T-cell (primary cell): ENCODE results near the gene MMP21. TPM values are rescaled to one million over a fixed set of nuclear protein-coding genes. Genes with fewer than 3 reads are reported as not detected.

ENCODE experiments used
- ATAC-seq, 4 experiments: fragments of 200-7000 bp in 3 of 4; fragments of 150-1000 bp in 1 of 4; cut with Tn5 transposase; replicated peaks in 1 of 4; 1 replicate in 3 of 4; 2 replicates in 1 of 4; pipeline ENCODE4 v1.10.0; 2021; ENCODE audit warnings: moderate library complexity in 3 of 4, mild to moderate bottlenecking in 2 of 4, moderate number of reproducible peaks in 1 of 4
- CTCF ChIA-PET, 2 donors: fragments of 300-600 bp; sonication (Branson Sonifier 250); formaldehyde crosslinking; loops; one replicate each; lab custom pipeline; 2022; ENCODE audit warnings: antibody characterized with exemption in 2 of 2; lab: Charles Lee
- POLR2A ChIA-PET, 2 donors: fragments of 300-600 bp; sonication (Branson Sonifier 250); formaldehyde crosslinking; loops; one replicate each; lab custom pipeline; 2022; ENCODE audit warnings: antibody characterized with exemption in 2 of 2; lab: Charles Lee
- DNase-seq, 35 experiments: peaks; one replicate each; pipeline versions ENCODE4 v3.0.0 to v3.0.0-alpha.2; 2013 to 2023
- H3K27ac ChIP-seq: one replicate; pipeline ENCODE4 v1.5.1; 2013; ENCODE audit warnings: low read length
- H3K27me3 ChIP-seq, 2 experiments: replicated peaks in 1 of 2; 1 replicate in 1 of 2; 2 replicates in 1 of 2; pipeline versions ENCODE4 v1.6.1 to v1.7.0; 2013; ENCODE audit warnings: low read length in 1 of 2, mixed read lengths in 1 of 2; ENCODE audit not compliant: control insufficient read depth in 2 of 2, insufficient read depth in 2 of 2; ENCODE audit errors: extremely low read depth in 1 of 2
- H3K36me3 ChIP-seq, 2 donors: 1 replicate in 1 of 2; 2 replicates in 1 of 2; pipeline versions ENCODE4 v1.6.1 to v1.7.0; 2013; ENCODE audit warnings: low read length in 1 of 2; ENCODE audit not compliant: control insufficient read depth in 2 of 2, insufficient read depth in 1 of 2; ENCODE audit errors: extremely low read depth in 1 of 2
- H3K4me1 ChIP-seq, 2 experiments: 1 replicate in 1 of 2; 2 replicates in 1 of 2; pipeline versions ENCODE4 v1.6.1 to v1.7.0; 2013; ENCODE audit warnings: low read length in 2 of 2, mixed read lengths in 1 of 2; ENCODE audit not compliant: insufficient read depth in 2 of 2, control insufficient read depth in 1 of 2; ENCODE audit errors: extremely low read depth in 1 of 2
- H3K4me3 ChIP-seq, 2 donors: 1 replicate in 1 of 2; 2 replicates in 1 of 2; pipeline versions ENCODE4 v1.5.1 to v1.7.0; 2013; ENCODE audit warnings: mild to moderate bottlenecking in 2 of 2, low read length in 1 of 2, moderate library complexity in 1 of 2; ENCODE audit not compliant: control insufficient read depth in 1 of 2; ENCODE audit errors: extremely low read depth in 1 of 2
- H3K9me3 ChIP-seq: 2 replicates; pipeline ENCODE4 v1.7.0; 2013
- H3K27ac Mint-ChIP-seq, 2 donors: one replicate each; pipeline ENCODE4 v1.8.0; 2020 to 2021; ENCODE audit warnings: mild to moderate bottlenecking in 2 of 2, mixed read lengths in 2 of 2
- H3K27me3 Mint-ChIP-seq, 2 donors: one replicate each; pipeline ENCODE4 v1.8.0; 2021 to 2022; ENCODE audit warnings: mixed read lengths in 2 of 2
- H3K36me3 Mint-ChIP-seq: one replicate; pipeline ENCODE4 v1.8.0; 2021; ENCODE audit warnings: mixed read lengths
- H3K4me1 Mint-ChIP-seq, 3 donors: one replicate each; pipeline ENCODE4 v1.8.0; 2020 to 2022; ENCODE audit warnings: mixed read lengths in 3 of 3, mild to moderate bottlenecking in 1 of 3
- H3K4me3 Mint-ChIP-seq, 3 donors: one replicate each; pipeline ENCODE4 v1.8.0; 2020 to 2022; ENCODE audit warnings: mild to moderate bottlenecking in 3 of 3, mixed read lengths in 3 of 3, moderate library complexity in 3 of 3
- H3K9me3 Mint-ChIP-seq, 3 donors: one replicate each; pipeline ENCODE4 v1.8.0; 2020 to 2022; ENCODE audit warnings: mixed read lengths in 3 of 3
- WGBS: methylation state at CpG from one replicate; pipeline ENCODE4 v1.1.5; 2013; ENCODE audit warnings: missing lambda C conversion rate; ENCODE audit not compliant: insufficient coverage; 5-methylcytosine and 5-hydroxymethylcytosine counted together
- total RNA-seq, 35 experiments: library from RNA in 6 of 35; stranded (reverse) in 6 of 35; fragments of 120-200 nt in 1 of 35; gene quantifications; one replicate each; pipeline versions ENCODE4 v1.2.1 to v1.2.4 and lab custom pipeline; 2013 to 2026

The MMP21 gene
- total RNA-seq, 5 donors from 2014 or later (not counting 1 experiment from before 2014, with no cell fraction given), result 0.30 to 0.49 (median 0.44) TPM

DNA sequence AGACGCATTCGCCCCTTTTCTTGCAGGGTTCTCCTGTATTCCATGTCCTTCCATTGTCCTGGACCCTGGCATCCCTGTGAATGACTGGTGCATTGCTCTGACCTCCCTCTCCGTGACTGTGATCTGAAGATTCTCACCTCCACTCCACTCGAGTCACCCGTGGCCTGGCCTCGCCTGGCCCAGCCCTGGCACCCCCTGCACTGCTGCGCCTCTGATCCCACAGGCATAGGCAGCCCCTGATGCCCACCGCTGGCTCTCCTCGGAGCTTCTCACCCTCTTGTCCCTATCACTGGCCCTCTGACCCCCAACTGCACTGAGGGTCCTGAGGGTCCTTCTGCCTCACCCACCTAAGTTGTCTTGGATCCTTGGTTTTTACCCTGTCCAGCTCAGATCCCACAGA lies 2.2 kb upstream of the MMP21 start:
- WGBS, result 82% methylated on average over 9 of the region's 9 CpGs
- Histone ChIP-seq H3K4me3 (no peak overlapping the region), H3K27ac (no peak overlapping the region), H3K4me1 (no peaks in the 10 kb centered on the region), H3K27me3 (peaks cover 0 to 15% of the 10 kb centered on the region in 2 experiments), H3K9me3 (no peaks in the 10 kb centered on the region), H3K36me3 (no peaks in the 10 kb centered on the region)
- Mint-ChIP-seq H3K36me3 (no peaks in the 10 kb centered on the region), H3K4me3 (no peak overlapping the region), H3K27me3 (peaks cover 0 to 8% of the 10 kb centered on the region in 2 donors), H3K4me1 (no peaks in the 10 kb centered on the region), H3K27ac (no peak overlapping the region), H3K9me3 (no peaks in the 10 kb centered on the region)
- POLR2A ChIA-PET, result no interaction called here
- DNase-seq (no peak), ATAC-seq (no peak)
- CTCF ChIA-PET, result no interaction called here

DNA sequence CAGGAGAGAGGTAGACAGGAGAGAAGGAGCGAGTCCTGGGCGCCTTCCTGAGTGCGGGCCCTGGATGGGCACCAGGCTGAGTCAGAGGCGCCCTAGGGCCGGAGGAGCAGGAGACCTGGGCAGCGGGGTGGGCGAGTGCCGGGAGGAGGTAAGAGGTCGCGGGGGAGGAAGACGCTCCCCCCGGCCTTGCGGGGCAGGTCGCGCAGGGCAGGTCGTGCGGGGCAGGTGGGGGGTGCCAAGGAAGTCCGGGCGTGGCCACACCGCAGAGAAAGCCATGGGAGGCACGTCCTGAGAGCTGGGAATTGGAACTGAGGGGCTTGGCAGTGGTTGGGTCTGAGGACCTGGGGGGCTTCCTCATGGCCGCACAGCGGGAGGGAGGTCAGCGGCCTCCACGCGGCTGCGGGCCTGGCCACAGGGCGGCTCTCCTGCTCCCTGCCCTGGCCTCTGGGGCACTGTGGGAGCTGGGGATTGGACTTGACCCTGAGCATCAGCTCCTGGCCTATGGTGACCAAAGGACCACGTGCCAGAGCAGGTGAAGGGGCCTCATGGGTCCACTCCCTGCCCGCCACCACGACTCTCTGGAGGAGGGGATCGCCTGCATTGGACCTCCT lies 935 bp downstream of the MMP21 start:
- H3K27ac Mint-ChIP-seq, result no peak overlapping the region
- H3K9me3 Mint-ChIP-seq, result no peaks in the 10 kb centered on the region
- no peak overlapping the region for H3K4me3 ChIP-seq
- H3K4me1 ChIP-seq, result no peaks in the 10 kb centered on the region
- H3K27ac ChIP-seq, result no peak overlapping the region
- ATAC-seq (no peak), DNase-seq (no peak)
- CTCF ChIA-PET, result no interaction called here
- 93% methylated on average over 32 of the region's 32 CpGs for WGBS
- no peaks in the 10 kb centered on the region for H3K4me1 Mint-ChIP-seq
- H3K36me3 ChIP-seq, result peaks cover 0 to 2% of the 10 kb centered on the region in 2 donors
- H3K4me3 Mint-ChIP-seq, result no peak overlapping the region
- POLR2A ChIA-PET, result no interaction called here
- H3K27me3 Mint-ChIP-seq, result peaks cover 0 to 8% of the 10 kb centered on the region in 2 donors
- H3K36me3 Mint-ChIP-seq, result no peaks in the 10 kb centered on the region
- H3K9me3 ChIP-seq, result no peaks in the 10 kb centered on the region
- H3K27me3 ChIP-seq, result peaks cover 0 to 15% of the 10 kb centered on the region in 2 experiments

DNA sequence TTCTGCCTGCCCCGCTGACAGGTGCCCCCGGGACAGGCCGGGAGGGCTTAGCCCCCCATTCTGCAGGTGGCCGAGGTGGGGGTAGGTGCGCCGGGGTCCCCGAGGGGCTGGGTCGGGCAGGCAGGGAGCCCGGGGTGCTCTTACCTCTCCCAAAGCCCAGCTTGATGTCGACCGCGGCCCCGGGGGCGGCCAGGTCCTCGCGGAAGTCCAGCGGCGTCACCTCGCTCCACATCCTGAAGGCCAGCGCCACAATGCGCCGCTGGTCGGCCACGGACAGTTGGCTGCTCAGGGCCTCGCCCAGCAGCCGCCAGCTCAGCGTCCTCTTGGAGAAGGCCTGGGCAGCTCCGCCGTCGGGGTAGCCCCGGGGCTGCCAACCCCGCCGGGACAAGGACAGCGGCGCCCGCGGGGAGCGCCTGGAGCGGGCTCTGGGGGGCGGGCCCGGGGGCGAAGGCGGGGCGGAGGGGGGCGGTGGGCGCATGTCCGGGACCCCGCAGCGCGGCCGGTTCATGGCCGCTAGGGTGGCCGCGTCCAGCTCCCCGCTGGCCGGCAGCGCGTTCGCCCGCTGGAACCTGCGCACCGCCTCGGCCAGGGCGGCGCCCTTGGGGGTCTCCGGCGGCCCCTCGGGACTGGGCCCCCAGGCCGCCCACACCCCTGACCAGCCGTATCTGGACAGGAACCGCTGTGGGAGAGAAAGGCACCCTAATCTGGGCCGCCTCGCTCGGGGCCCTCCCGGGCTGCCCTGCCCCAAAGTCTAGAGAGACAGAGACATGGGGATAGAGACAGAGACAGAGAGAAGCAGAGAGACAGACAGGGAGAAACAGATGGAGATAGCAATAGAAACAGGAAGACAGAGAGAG lies 1.7 kb downstream of the MMP21 start:
- Mint-ChIP-seq H3K36me3 (peaks cover 6% of the 10 kb centered on the region), H3K27me3 (peaks cover 0 to 8% of the 10 kb centered on the region in 2 donors), H3K4me3 (no peak overlapping the region), H3K27ac (no peak overlapping the region), H3K4me1 (no peaks in the 10 kb centered on the region), H3K9me3 (no peaks in the 10 kb centered on the region)
- WGBS, result 59% methylated on average over 62 of the region's 75 CpGs
- Histone ChIP-seq H3K4me1 (no peaks in the 10 kb centered on the region), H3K36me3 (peaks cover 0 to 6% of the 10 kb centered on the region in 2 donors), H3K27ac (no peak overlapping the region), H3K9me3 (no peaks in the 10 kb centered on the region), H3K4me3 (no peak overlapping the region), H3K27me3 (peaks cover 0 to 15% of the 10 kb centered on the region in 2 experiments)
- ChIA-PET CTCF (no interaction called here), POLR2A (no interaction called here)
- ATAC-seq, result no peak
- no peak for DNase-seq

- ATAC-seq, result no peak
- peaks cover 0 to 11% of the 10 kb centered on the region in 2 experiments for H3K27me3 ChIP-seq
- Mint-ChIP-seq H3K27ac (no peak overlapping the region), H3K9me3 (no peaks in the 10 kb centered on the region), H3K27me3 (peaks cover 0 to 4% of the 10 kb centered on the region in 2 donors), H3K4me3 (no peak overlapping the region), H3K36me3 (peaks cover 9% of the 10 kb centered on the region), H3K4me1 (no peaks in the 10 kb centered on the region)
- peaks cover 0 to 6% of the 10 kb centered on the region in 2 donors for H3K36me3 ChIP-seq
- WGBS, result 89% methylated on average over 10 of the region's 11 CpGs
- no peaks in the 10 kb centered on the region for H3K9me3 ChIP-seq
- H3K4me3 ChIP-seq, result no peak overlapping the region
- H3K27ac ChIP-seq, result no peak overlapping the region
- ChIA-PET POLR2A (no interaction called here), CTCF (no interaction called here)
- no peaks in the 10 kb centered on the region for H3K4me1 ChIP-seq
- no peak for DNase-seq
These were observed 2.8 kb downstream of the MMP21 start for GRCh38 chr10:125772864-125773180.

DNA sequence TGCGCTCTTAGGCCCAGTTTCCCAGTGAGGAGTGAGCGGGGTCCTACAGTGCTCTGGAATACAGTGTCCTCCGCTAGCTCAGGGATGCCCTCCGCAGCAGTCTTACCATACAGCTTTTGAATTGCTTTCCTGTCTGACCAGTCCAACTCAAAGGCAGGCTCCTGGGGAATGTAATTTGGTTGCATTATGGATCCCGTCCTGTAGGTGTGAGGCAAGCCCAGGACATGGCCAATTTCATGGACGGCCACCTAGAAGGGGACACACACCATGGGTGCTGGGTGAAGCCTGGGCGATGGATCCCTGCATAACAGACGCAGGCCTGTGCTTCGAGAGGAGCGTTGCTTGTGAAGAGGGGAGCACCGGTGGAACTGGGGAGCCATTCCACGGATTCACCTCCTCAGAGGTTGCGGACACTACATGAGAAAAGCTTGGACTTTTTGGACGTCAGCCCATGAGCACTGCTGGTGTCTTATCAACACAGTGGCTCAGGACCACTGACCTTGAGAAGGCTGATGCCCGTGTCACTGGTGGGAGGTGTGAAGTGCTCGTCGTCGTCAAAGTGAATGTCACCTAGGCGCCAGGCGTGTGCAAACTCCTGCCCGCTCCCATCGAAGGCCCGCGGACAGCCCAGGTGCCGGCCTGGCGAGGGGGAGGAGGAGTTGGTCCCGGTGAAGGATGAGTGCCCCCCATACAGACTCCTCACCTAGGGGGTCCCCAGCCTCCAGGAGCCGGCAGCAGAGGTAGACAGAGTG lies 3.3 kb downstream of the MMP21 start:
- Histone ChIP-seq H3K4me3 (no peak overlapping the region), H3K27me3 (peaks cover 0 to 8% of the 10 kb centered on the region in 2 experiments), H3K36me3 (peaks cover 3 to 6% of the 10 kb centered on the region in 2 donors), H3K9me3 (no peaks in the 10 kb centered on the region), H3K27ac (no peak overlapping the region), H3K4me1 (no peaks in the 10 kb centered on the region)
- CTCF ChIA-PET, result no interaction called here
- Mint-ChIP-seq H3K9me3 (no peaks in the 10 kb centered on the region), H3K27ac (no peak overlapping the region), H3K4me1 (no peaks in the 10 kb centered on the region), H3K4me3 (no peak overlapping the region), H3K36me3 (peaks cover 15% of the 10 kb centered on the region), H3K27me3 (peaks cover 0 to 4% of the 10 kb centered on the region in 2 donors)
- POLR2A ChIA-PET, result no interaction called here
- no peak for DNase-seq
- WGBS, result 91% methylated on average over 14 of the region's 28 CpGs
- ATAC-seq, result no peak

- no peak for DNase-seq
- WGBS, result no CpG with 5 or more reads among the region's 5 CpGs
- CTCF ChIA-PET, result no interaction called here
These were observed 4.8 kb downstream of the MMP21 start for GRCh38 chr10:125770844-125771243.

More at GRCh38 chr10:125770844-125771243, 4.8 kb downstream of the MMP21 start:
- POLR2A ChIA-PET, result no interaction called here
- Mint-ChIP-seq H3K4me3 (no peak overlapping the region), H3K36me3 (peaks cover 24% of the 10 kb centered on the region), H3K4me1 (no peaks in the 10 kb centered on the region), H3K27ac (no peak overlapping the region), H3K27me3 (peaks cover 0 to 4% of the 10 kb centered on the region in 2 donors), H3K9me3 (no peaks in the 10 kb centered on the region)
- Histone ChIP-seq H3K27me3 (peaks cover 0 to 8% of the 10 kb centered on the region in 2 experiments), H3K36me3 (peaks cover 10 to 11% of the 10 kb centered on the region in 2 donors), H3K27ac (no peak overlapping the region), H3K9me3 (no peaks in the 10 kb centered on the region), H3K4me1 (no peaks in the 10 kb centered on the region), H3K4me3 (no peak overlapping the region)
- ATAC-seq, result no peak
